HS-27A (cell line): ENCODE data around the gene REXO2.

Experiments
- DNase-seq: peaks from one replicate; pipeline ENCODE4 v3.0.0-alpha.2; 2012; ENCODE audit warnings: low read depth, missing footprints

Gene REXO2

DNA sequence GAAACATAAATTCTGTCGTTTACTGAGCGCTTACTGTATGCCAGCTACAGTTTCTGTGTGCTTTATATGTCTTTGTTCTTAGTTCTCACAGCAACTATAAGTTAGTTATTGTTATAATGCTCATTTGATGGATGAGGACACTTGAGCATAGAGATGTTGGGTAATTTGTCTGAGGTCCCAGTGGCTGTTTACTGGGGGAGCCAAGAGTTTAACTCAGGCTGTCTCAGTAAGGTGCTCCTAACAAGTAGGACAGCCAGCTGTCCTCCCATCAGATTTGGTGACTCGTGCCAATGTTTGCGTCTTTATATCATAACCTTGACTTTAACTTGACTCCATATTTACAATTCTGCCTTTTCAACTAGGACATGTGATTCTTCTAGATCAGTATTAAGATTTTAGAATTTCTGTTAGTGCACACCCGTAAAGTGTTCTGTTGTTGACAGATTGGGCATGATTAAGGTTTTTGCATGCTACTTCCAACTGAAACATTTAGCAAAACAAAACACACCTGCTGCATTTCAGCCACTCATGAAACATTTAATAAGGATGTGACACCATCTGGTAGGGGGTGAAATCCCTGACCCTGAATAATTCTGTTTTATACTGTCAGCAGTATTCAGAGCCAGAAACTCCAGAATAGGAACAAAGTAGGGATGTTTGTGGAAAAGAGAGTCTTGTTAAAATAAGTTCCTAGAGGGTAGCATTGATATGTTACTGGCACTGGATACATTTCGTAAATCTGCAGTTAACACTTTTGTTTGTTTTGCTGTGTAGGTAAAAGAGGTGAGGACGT is 1.9 kb downstream of the REXO2 start:
- DNase-seq, result no peak

DNA sequence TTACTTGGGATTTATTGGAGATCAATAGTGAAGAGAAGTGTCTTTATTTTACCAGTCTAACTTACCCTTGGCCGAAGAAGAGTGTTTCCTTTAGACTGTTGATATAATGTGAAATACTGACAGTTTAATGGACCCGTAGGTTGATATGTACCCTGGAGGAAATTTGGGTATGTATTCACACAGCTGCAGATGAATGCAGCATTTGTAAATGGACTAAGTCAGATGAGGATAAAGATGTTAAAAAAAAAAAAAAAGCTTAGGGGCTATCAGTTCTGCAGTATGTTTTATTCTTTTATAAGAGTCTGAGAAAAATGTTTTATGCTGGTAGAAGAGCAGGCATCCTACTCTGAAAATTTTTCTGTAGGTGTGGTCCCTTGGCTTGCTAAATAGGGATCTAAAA is 2.7 kb downstream of the REXO2 start:
- DNase-seq, result no peak

DNA sequence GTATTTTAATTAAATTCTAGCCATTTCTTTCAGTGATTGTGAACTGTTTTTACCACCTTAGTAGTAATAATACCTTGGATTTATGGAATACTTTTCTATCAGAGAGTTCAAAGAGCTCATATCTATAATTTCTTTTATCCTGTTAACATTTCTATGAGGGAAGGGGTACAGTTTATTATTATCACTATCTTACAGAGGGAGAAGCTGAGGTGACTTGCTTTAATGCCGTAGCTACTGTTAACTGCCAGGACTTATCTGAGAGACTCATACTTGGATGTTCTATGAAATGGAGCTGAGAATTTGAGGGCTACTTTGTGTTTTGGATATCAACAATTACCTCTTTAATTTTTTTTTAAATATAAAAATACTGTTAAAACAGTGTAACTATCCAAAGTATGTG is 3.3 kb downstream of the REXO2 start:
- no peak for DNase-seq

DNA sequence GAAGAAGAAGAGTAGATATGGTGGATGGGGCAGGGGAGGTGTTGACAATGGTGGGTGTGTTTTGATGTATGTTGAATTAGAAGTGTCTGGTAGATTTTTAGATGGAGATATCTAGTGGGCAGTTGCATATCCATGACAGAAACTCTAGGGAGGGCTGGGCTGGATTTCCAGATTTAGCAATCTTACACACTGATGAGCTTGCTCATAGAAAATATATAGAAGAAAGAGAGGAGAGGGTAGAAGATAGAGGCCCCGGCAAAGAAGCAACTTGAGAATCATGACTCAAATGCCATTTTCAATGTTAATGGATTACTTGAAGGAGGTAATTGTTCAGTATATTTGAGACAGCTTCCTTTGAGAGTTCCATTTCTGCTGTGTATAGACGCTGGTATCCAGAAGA is 8.2 kb downstream of the REXO2 start:
- DNase-seq, result no peak

DNA sequence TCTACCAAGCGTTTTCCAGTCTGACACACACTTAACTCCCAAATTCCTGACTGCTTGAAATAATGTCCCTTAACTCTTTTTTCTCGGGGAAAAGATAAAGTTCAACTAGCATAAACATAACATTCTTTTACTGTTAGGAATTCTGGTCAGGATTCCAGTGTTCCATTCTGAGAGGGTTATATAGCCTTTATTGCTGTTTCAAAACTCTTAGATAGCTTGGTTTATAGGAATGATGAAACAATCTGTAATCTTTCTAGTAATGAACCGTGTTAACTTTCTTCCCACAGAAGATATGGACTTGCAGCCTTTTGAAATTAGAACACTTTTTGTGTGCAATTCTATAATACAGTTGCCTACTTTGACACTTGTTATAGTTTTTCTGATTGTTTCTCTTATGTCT is 8.6 kb downstream of the REXO2 start:
- no peak for DNase-seq

- no peak for DNase-seq
Measured at GRCh38 chr11:114448749-114449482, 9.6 kb downstream of the REXO2 start.

GRCh38 chr11:114449845-114450244 is 10.6 kb downstream of the REXO2 start:
- no peak for DNase-seq

GRCh38 chr11:114452399-114452798 is 13.1 kb downstream of the REXO2 start:
- DNase-seq, result no peak

GRCh38 chr11:114463999-114464398 is 24.7 kb downstream of the REXO2 start:
- no peak for DNase-seq

- DNase-seq, result no peak
Measured at GRCh38 chr11:114466742-114467141, 27.5 kb downstream of the REXO2 start.

GRCh38 chr11:114472661-114473060 is 33.4 kb downstream of the REXO2 start:
- no peak for DNase-seq

DNA sequence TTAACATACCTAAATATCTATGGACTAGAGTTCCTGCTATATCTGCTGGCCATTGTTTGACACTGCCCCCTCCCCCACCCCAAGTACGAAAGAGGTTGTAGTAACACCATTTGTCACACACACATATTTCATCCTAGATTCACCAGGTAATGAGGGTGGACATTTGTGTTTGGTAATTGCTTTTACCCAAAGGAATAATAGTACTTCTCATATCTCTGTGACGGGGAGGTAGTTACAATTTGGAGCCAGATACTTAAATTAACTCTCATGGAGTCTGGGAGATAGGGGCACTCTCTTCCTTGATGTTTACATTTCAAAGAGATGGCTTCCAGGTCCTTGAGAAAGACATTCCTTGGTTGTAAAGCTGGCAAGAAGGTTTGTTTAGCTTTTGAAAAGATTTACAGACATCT is 38.7 kb downstream of the REXO2 start:
- no peak for DNase-seq

GRCh38 chr11:114478768-114479167 is 39.5 kb downstream of the REXO2 start:
- DNase-seq, result no peak

- DNase-seq, result no peak
Measured at GRCh38 chr11:114479331-114479730, 40.1 kb downstream of the REXO2 start.

DNA sequence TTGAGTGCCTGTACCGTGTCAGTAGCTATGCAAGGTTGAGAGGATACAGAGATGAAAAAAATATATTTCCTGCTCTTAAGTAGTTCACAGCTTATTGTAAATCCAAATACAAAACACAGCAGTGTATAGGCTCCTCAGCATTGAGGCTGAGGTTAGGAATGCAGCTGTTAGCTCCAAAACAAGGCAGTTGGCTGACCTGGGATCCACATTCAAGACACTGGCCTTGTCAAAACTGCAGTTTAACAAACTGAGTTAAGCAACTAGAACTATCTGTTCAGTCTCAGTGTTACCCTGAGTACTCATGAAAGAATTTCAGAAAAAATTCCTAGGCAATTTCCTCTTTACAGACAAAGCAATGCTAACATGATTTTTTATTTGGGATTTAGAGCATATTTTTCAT is 42.8 kb downstream of the REXO2 start:
- no peak for DNase-seq

- no peak for DNase-seq
Measured at GRCh38 chr11:114483929-114484328, 44.7 kb downstream of the REXO2 start.

DNA sequence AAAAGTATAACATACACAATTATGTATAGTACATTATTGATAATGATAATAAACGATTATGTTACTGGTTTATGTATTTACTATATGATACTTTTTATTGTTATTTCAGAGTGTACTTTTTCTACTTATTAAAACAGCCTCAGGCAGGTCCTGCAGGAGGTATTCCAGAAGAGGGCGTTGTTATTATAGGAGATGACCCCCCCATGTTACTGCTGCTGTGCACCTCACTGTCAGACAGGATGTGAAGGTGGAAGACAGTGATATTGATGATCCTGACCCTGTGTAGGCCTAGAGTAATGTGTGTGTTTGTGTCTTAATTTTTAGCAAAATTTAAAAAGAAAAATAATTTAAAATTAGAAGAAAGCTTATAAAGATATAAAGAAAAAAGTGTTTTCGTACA is 57.6 kb downstream of the REXO2 start:
- no peak for DNase-seq

DNA sequence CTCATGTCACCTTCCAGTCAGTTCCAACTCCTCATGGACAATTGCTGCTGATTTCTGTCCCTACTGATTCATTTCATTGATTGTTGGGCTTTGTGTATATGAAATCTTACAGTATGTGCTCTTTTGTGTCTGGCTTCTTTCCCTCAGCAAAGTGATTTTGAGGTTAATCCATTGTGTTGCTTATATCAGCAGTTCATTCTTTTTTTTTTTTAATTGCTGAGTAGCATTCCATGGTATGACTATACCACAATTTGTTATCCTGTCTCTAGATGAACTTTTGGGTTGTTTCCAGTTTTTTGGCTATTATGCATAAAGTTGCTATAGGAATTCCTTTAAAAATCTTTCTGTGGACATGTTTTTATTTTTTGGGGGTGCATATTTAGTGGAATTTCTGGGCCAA is 60.5 kb downstream of the REXO2 start:
- no peak for DNase-seq
